Lower lobe of right lung (tissue), 2 donors: Measurements from ENCODE around the gene WIPF2. TPM values are rescaled to one million over a fixed set of nuclear protein-coding genes. Genes with fewer than 3 reads are reported as not detected.

ENCODE experiments used
- ATAC-seq, 2 donors: fragments of 200-7000 bp; cut with Tn5 transposase; one replicate each; pipeline ENCODE4 v1.9.1; 2020 to 2022; ENCODE audit warnings: mild to moderate bottlenecking in 2 of 2, moderate library complexity in 2 of 2
- DNase-seq: peaks from one replicate; pipeline ENCODE4 v3.0.0-alpha.2; 2020
- H3K27ac ChIP-seq: fragments of 200-600 bp; one replicate; pipeline ENCODE4 v1.8.0; 2022
- H3K27me3 ChIP-seq: fragments of 200-600 bp; one replicate; pipeline ENCODE4 v1.8.0; 2022; ENCODE audit warnings: low read depth
- H3K36me3 ChIP-seq: fragments of 200-600 bp; one replicate; pipeline ENCODE4 v1.8.0; 2022; ENCODE audit warnings: mild to moderate bottlenecking
- H3K4me1 ChIP-seq: fragments of 200-600 bp; one replicate; pipeline ENCODE4 v1.8.0; 2022
- H3K4me3 ChIP-seq: fragments of 200-600 bp; one replicate; pipeline ENCODE4 v1.8.0; 2022; ENCODE audit warnings: mild to moderate bottlenecking
- H3K9me3 ChIP-seq: fragments of 200-600 bp; one replicate; pipeline ENCODE4 v1.8.0; 2022
- intact Hi-C: fragments of 100-400 bp; cut with DNase I; formaldehyde crosslinking; loops from one replicate; pipeline ENCODE4 v1.11.0; 2022
- total RNA-seq: library from RNA; stranded (reverse); fragmentation: NEBNext Ultra II Directional; extraction: Animal tissue kit (Norgen Biotek cat#: 25700); gene quantifications from one replicate; pipeline ENCODE4 v1.2.1, GENCODE V29; 2021
- TF ChIP-seq, protein P1 (sequence below): fragments of 200-600 bp; IDR thresholded peaks from one replicate; pipeline ENCODE4 v1.8.0; 2022; ENCODE audit warnings: antibody characterized with exemption, mild to moderate bottlenecking
- donor health status: DM: no; HTN: yes; CAD: no; lungs with severe emphysema.

WIPF2 gene
- total RNA-seq, 1 donor from 2014 or later = 42.4 TPM

- ATAC-seq = peak; percentile 14 to 15
- TF ChIP-seq, protein P1, sequence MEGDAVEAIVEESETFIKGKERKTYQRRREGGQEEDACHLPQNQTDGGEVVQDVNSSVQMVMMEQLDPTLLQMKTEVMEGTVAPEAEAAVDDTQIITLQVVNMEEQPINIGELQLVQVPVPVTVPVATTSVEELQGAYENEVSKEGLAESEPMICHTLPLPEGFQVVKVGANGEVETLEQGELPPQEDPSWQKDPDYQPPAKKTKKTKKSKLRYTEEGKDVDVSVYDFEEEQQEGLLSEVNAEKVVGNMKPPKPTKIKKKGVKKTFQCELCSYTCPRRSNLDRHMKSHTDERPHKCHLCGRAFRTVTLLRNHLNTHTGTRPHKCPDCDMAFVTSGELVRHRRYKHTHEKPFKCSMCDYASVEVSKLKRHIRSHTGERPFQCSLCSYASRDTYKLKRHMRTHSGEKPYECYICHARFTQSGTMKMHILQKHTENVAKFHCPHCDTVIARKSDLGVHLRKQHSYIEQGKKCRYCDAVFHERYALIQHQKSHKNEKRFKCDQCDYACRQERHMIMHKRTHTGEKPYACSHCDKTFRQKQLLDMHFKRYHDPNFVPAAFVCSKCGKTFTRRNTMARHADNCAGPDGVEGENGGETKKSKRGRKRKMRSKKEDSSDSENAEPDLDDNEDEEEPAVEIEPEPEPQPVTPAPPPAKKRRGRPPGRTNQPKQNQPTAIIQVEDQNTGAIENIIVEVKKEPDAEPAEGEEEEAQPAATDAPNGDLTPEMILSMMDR = no peak
- peak overlapping the region; percentile 99 for H3K4me3 ChIP-seq
- H3K27me3 ChIP-seq = no peaks in the 10 kb centered on the region
- peak; percentile 76 for DNase-seq
- intact Hi-C loops = no loop called here
- H3K4me1 ChIP-seq = peaks cover 98% of the 10 kb centered on the region
- H3K9me3 ChIP-seq = no peaks in the 10 kb centered on the region
- peak overlapping the region; percentile 96 for H3K27ac ChIP-seq
- H3K36me3 ChIP-seq = no peaks in the 10 kb centered on the region
Observed at GRCh38 chr17:40323391-40324381, 104.6 kb downstream of the WIPF2 start.

DNA sequence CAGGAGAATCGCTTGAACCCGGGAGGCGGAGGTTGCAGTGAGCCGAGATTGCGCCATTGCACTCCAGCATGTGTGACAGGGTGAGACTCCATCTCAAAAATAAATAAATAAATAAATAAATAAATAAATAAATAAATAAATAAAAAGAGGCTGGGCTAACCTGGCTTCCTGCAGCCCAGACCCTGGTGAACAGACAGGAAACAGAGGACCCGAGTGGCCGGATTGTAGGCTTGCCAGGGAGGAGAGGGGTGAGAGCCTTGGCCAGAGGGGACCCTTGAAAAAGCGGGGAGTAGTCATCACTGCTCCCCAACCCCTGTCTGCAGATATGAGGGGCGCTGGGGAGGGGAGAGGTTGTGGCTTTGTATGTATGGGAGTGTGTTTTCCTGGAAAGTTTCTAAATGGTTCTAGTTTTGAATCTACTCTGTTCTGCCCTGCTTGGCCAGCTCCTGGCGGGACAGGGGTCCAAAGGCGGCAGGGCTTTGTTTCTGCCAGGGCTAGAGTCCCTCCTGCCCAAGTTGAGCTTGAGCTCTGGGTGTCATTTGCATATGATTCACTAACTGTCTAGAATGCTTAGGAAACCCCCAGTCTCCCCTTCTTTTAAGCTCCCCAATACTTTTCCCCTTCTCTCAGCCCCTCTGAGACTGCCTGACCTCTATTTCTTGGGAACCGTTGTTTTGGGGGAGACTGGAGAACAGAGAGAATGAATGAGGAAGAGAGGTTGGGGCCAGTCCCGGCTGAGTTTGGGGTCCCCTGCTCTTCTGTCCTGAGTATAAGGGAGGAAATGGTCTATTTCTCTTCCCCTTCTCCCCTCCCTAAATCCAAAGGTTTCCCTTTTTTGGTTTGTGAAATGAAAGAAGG is 106.3 kb downstream of the WIPF2 start:
- DNase-seq = peak; percentile 44
- peaks cover 99% of the 10 kb centered on the region for H3K4me1 ChIP-seq
- no peaks in the 10 kb centered on the region for H3K9me3 ChIP-seq
- TF ChIP-seq, protein P1 = no peak
- intact Hi-C loops = no loop called here
- H3K4me3 ChIP-seq = peak overlapping the region; percentile 32
- no peaks in the 10 kb centered on the region for H3K27me3 ChIP-seq
- H3K36me3 ChIP-seq = no peaks in the 10 kb centered on the region
- peak overlapping the region; percentile 96 for H3K27ac ChIP-seq
- ATAC-seq = no peak

DNA sequence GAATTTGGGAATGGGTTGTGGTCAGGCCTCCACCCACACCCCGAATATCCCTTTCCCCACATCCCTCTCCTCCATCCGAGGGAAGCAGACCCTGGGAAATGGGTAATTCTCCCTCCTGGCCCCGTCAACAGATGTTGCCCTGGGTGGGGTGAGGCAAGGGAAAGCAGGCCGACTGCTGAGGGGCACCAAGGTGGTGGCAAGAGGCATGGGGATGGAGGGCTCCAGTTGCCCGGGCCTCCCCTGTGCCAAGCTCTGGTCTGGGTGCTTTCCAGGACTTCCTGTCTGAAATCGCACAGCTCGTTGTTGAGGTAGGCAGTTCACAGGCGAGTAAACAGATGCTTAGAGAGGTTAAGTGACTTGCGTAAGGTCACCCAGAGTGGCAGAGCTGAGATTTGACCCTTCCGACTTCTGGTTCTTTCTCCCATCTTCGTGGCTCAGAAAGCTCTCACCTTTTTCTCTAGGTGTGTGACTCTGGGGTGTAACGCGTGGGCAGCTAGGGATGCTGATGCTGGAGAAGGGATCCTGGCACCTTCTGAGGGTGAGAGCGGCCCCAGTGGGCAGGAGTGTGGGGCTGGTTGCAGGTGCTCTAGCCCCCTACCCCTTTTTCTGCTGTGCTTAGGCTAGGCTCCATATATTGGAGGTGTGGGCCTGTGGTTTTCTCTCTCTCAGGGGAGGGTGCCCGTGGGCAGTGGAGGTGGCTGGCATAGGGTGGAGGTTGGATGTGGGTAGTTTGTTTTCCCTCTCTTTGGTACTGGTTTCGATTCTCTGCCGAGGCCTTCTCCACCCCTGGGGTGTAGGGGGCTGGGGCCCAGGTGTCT is 107.1 kb downstream of the WIPF2 start:
- Histone ChIP-seq H3K27ac (peak overlapping the region; percentile 96), H3K4me3 (peak overlapping the region; percentile 32), H3K9me3 (no peaks in the 10 kb centered on the region), H3K27me3 (no peaks in the 10 kb centered on the region), H3K36me3 (peaks cover 6% of the 10 kb centered on the region), H3K4me1 (peaks cover 99% of the 10 kb centered on the region)
- TF ChIP-seq, protein P1 = no peak
- peak in 1 of 2 donors; percentile 19 for ATAC-seq
- intact Hi-C loops = no loop called here
- DNase-seq = peak; percentile 63

DNA sequence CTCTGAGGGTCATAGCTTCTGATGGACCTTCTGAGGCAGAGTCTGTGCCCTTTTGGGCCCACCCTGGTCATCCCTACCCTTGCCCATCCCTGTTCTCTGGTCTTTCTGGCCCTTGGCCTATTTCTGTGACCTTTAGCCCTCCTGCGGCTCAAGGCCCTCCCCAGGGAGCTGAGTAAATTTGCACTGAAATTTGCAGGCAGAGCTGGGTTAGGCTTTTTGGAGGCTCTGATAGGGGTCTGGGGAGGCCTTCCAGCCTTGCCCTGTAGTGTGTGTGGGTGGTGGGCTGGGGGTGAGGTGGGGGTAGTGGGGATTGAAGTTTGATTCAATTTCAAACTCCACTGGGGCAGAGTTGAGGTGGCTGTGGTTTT is 107.7 kb downstream of the WIPF2 start:
- intact Hi-C loops = no loop called here
- H3K27me3 ChIP-seq = no peaks in the 10 kb centered on the region
- DNase-seq (peak; percentile 32), ATAC-seq (no peak)
- peaks cover 11% of the 10 kb centered on the region for H3K36me3 ChIP-seq
- H3K27ac ChIP-seq = peak overlapping the region; percentile 96
- peak overlapping the region; percentile 32 for H3K4me3 ChIP-seq
- TF ChIP-seq, protein P1 = no peak
- peaks cover 99% of the 10 kb centered on the region for H3K4me1 ChIP-seq
- H3K9me3 ChIP-seq = no peaks in the 10 kb centered on the region

- Histone ChIP-seq H3K27ac (peak overlapping the region; percentile 96), H3K4me3 (no peak overlapping the region), H3K9me3 (no peaks in the 10 kb centered on the region), H3K4me1 (peaks cover 99% of the 10 kb centered on the region), H3K36me3 (peaks cover 14% of the 10 kb centered on the region), H3K27me3 (no peaks in the 10 kb centered on the region)
- no peak for ATAC-seq
- TF ChIP-seq, protein P1 = no peak
- no peak for DNase-seq
- intact Hi-C loops = no loop called here
Observed at GRCh38 chr17:40327244-40327729, 108.2 kb downstream of the WIPF2 start.
